NT2/D1 (cell line): ENCODE data around the gene SURF2.
"Not testable (repeated sequence)": the region's sequence is repeated elsewhere in the genome, so short reads cannot be mapped to it uniquely, and the experiment has no call there.

Experiments used
- YY1 ChIP-seq: IDR thresholded peaks from 2 replicates; pipeline ENCODE4 v1.6.1; 2011; ENCODE audit not compliant: insufficient read length, insufficient read depth
- ZNF274 ChIP-seq: IDR thresholded peaks from 2 replicates; pipeline ENCODE4 v1.6.1; 2011; ENCODE audit warnings: mild to moderate bottlenecking, low read depth, low read length

DNA sequence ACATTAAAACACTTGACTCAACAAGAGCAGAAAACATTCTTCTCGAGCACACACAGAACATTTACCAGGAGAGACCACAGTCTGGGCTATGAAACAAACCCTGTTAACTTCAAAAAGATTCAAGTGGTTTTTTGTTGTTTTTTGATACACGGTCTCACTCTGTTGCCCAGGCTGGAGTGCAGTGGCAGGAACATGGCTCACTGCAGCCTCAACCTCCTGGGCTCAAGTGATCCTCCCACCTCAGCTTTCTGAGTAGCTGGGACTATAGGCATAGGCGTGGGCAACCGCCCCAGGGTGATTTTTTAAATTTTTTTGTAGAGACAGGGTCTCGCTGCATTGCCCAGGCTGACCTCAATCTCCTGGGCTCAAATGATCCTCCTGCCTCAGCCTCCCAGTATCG, 29.3 kb upstream of the SURF2 start:
- not testable (repeated sequence) for TF ChIP-seq YY1, ZNF274
